SK-N-SH treated with all-trans-retinoic acid at 6 μM for 48 hours (cell line): Measurements from ENCODE around the gene SCYGR2.

ENCODE experiments used
- ATAC-seq: fragments of 200-7000 bp; cut with Tn5 transposase; 3 replicates; pipeline ENCODE4 v1.9.1; 2020; ENCODE audit warnings: mild to moderate bottlenecking, moderate library complexity
- ARNTL ChIP-seq: fragments of 450-650 bp; formaldehyde crosslinking; IDR thresholded peaks from 2 replicates; pipeline ENCODE4 v1.5.0; 2020; ENCODE audit warnings: low read depth, mild to moderate bottlenecking, moderate library complexity, borderline replicate concordance
- BACH2 ChIP-seq: fragments of 250-450 bp; sonication (Bioruptor Pico); IDR thresholded peaks from 2 replicates; pipeline ENCODE4 v1.9.0; 2021; ENCODE audit warnings: mild to moderate bottlenecking, borderline replicate concordance
- CSDC2 ChIP-seq: fragments of 250-450 bp; sonication (Bioruptor Pico); IDR thresholded peaks from 2 replicates; pipeline ENCODE4 v1.5.0; 2020; ENCODE audit warnings: mild to moderate bottlenecking, moderate library complexity
- CSRNP3 ChIP-seq: fragments of 250-450 bp; sonication (Bioruptor Pico); IDR thresholded peaks from 2 replicates; pipeline ENCODE4 v1.5.1; 2021; ENCODE audit warnings: mild to moderate bottlenecking, moderate library complexity
- ESRRG ChIP-seq: fragments of 250-450 bp; sonication (Bioruptor Pico); IDR thresholded peaks from 2 replicates; pipeline ENCODE4 v1.6.1; 2021; ENCODE audit warnings: mild to moderate bottlenecking
- GLIS3 ChIP-seq: fragments of 250-450 bp; sonication (Bioruptor Pico); IDR thresholded peaks from 2 replicates; pipeline ENCODE4 v1.5.0; 2020; ENCODE audit warnings: mild to moderate bottlenecking, moderate library complexity
- ISL1 ChIP-seq: fragments of 250-450 bp; sonication (Bioruptor Pico); IDR thresholded peaks from 2 replicates; pipeline ENCODE4 v2.1.2; 2022; ENCODE audit warnings: mild to moderate bottlenecking, moderate library complexity
- OSR1 ChIP-seq: fragments of 250-450 bp; sonication (Bioruptor Pico); IDR thresholded peaks from 2 replicates; pipeline ENCODE4 v1.8.0; 2022; ENCODE audit warnings: moderate library complexity, mild to moderate bottlenecking, inconsistent platforms
- PATZ1 ChIP-seq: fragments of 250-450 bp; sonication (Bioruptor Pico); IDR thresholded peaks from 2 replicates; pipeline ENCODE4 v1.8.0; 2020; ENCODE audit warnings: mild to moderate bottlenecking, moderate library complexity, borderline replicate concordance
- PPARA ChIP-seq: fragments of 250-450 bp; sonication (Bioruptor Pico); IDR thresholded peaks from 2 replicates; pipeline ENCODE4 v1.5.0; 2020; ENCODE audit warnings: mild to moderate bottlenecking, borderline replicate concordance
- RARB ChIP-seq: fragments of 250-450 bp; sonication (Bioruptor Pico); IDR thresholded peaks from 2 replicates; pipeline ENCODE4 v1.8.0; 2021; ENCODE audit warnings: mild to moderate bottlenecking, moderate library complexity
- SNAI2 ChIP-seq: fragments of 250-450 bp; sonication (Bioruptor Pico); IDR thresholded peaks from 2 replicates; pipeline ENCODE4 v1.5.0; 2020; ENCODE audit warnings: mild to moderate bottlenecking, moderate library complexity
- TCF4 ChIP-seq: fragments of 250-450 bp; sonication (Bioruptor Pico); IDR thresholded peaks from 2 replicates; pipeline ENCODE4 v1.8.0; 2021; ENCODE audit warnings: mild to moderate bottlenecking, moderate library complexity, borderline replicate concordance
- TOX ChIP-seq: fragments of 250-450 bp; sonication (Bioruptor Pico); IDR thresholded peaks from 2 replicates; pipeline ENCODE4 v1.8.0; 2021; ENCODE audit warnings: mild to moderate bottlenecking, moderate library complexity, borderline replicate concordance
- TSHZ2 ChIP-seq: fragments of 250-450 bp; sonication (Bioruptor Pico); IDR thresholded peaks from 2 replicates; pipeline ENCODE4 v1.5.0; 2020; ENCODE audit warnings: mild to moderate bottlenecking, moderate library complexity
- ZC3H10 ChIP-seq: fragments of 250-450 bp; sonication (Bioruptor Pico); IDR thresholded peaks from 2 replicates; pipeline ENCODE4 v1.5.1; 2021; ENCODE audit warnings: mild to moderate bottlenecking, moderate library complexity
- ZFP3 ChIP-seq: fragments of 250-450 bp; sonication (Bioruptor Pico); IDR thresholded peaks from 2 replicates; pipeline ENCODE4 v1.5.0; 2020; ENCODE audit warnings: mild to moderate bottlenecking, moderate library complexity
- ZFP30 ChIP-seq: fragments of 450-650 bp; formaldehyde crosslinking; IDR thresholded peaks from 2 replicates; pipeline ENCODE4 v1.5.0; 2022; ENCODE audit warnings: mild to moderate bottlenecking, moderate library complexity
- ZNF565 ChIP-seq: fragments of 450-650 bp; formaldehyde crosslinking; conservative IDR thresholded peaks from 2 replicates; pipeline ENCODE4 v1.5.0; 2020; ENCODE audit warnings: low read depth, mild to moderate bottlenecking, moderate library complexity
- ZNF70 ChIP-seq: fragments of 450-650 bp; formaldehyde crosslinking; IDR thresholded peaks from 2 replicates; pipeline ENCODE4 v1.5.0; 2020; ENCODE audit warnings: mild to moderate bottlenecking, moderate library complexity
- ZNF8 ChIP-seq: fragments of 450-650 bp; formaldehyde crosslinking; IDR thresholded peaks from 2 replicates; pipeline ENCODE4 v1.5.0; 2020; ENCODE audit warnings: mild to moderate bottlenecking, moderate library complexity

The SCYGR2 gene

GRCh38 chr2:227614246-227614645 lies 15.6 kb downstream of the SCYGR2 start:
- no peak for ATAC-seq

GRCh38 chr2:227614740-227615139 lies 16.0 kb downstream of the SCYGR2 start, which contains the start of gene SCYGR3:
TSS of gene SCYGR3 (minus strand) at chr2:227614840. CDS start at chr2:227614840, 0 bp downstream.
- TF ChIP-seq PATZ1 (CRISPR knock-in tag) (no peak), GLIS3 (no peak), SNAI2 (CRISPR knock-in tag) (no peak), ZFP3 (no peak), ZFP30 (CRISPR knock-in tag) (no peak), CSRNP3 (CRISPR knock-in tag) (no peak), ZC3H10 (no peak), RARB (CRISPR knock-in tag) (no peak), TOX (CRISPR knock-in tag) (no peak), OSR1 (CRISPR knock-in tag) (no peak), TCF4 (CRISPR knock-in tag) (no peak), ISL1 (no peak), ZNF8 (CRISPR knock-in tag) (no peak), CSDC2 (CRISPR knock-in tag) (no peak), ESRRG (CRISPR knock-in tag) (no peak)
- ATAC-seq = no peak

More at GRCh38 chr2:227614246-227614645, 15.6 kb downstream of the SCYGR2 start:
- TF ChIP-seq BACH2 (CRISPR knock-in tag) = no peak
- TF ChIP-seq ZNF70 (CRISPR knock-in tag) = no peak
- no peak for TF ChIP-seq PATZ1 (CRISPR knock-in tag)

- ATAC-seq = no peak
- no peak for TF ChIP-seq ARNTL (CRISPR knock-in tag)
- no peak for TF ChIP-seq CSDC2 (CRISPR knock-in tag)
- TF ChIP-seq PPARA (CRISPR knock-in tag) = no peak
These were observed 16.5 kb downstream of the SCYGR2 start for GRCh38 chr2:227615181-227615580.

GRCh38 chr2:227615906-227616305 lies 17.2 kb downstream of the SCYGR2 start:
- no peak for ATAC-seq
- TF ChIP-seq OSR1 (CRISPR knock-in tag) (no peak), ZNF565 (CRISPR knock-in tag) (no peak), TOX (CRISPR knock-in tag) (no peak), PPARA (CRISPR knock-in tag) (no peak), ZNF8 (CRISPR knock-in tag) (no peak), TSHZ2 (CRISPR knock-in tag) (no peak), PATZ1 (CRISPR knock-in tag) (no peak)
